Stimulated activated CD8-positive, alpha-beta memory T cell treated with anti-CD3 and anti-CD28 coated beads, Interleukin-15, amount 100 ng/mL, for 48 hours (primary cell): ENCODE results near the gene SLX9.
A peak's percentile ranks its signal among the peaks of the same experiment; 100 is the strongest.

ENCODE experiments used
- DNase-seq, 2 donors: peaks; one replicate each; pipeline ENCODE4 v3.0.0-alpha.2; 2020; ENCODE audit warnings: low read depth in 2 of 2

SLX9 gene

GRCh38 chr21:44939532-44940115 is at the start of gene SLX9:
Gene SLX9 (plus strand): TSS chr21:44940029. CDS start chr21:44940058, 29 bp downstream.
- peak; percentile 76 to 79 for DNase-seq

GRCh38 chr21:44890338-44890931 is 49.4 kb upstream of the SLX9 start:
- DNase-seq = no peak

- no peak for DNase-seq
These were observed 48.8 kb upstream of the SLX9 start for GRCh38 chr21:44890961-44891541.

GRCh38 chr21:44891631-44892031 is 48.2 kb upstream of the SLX9 start:
- no peak for DNase-seq

- DNase-seq = no peak
These were observed 47.7 kb upstream of the SLX9 start for GRCh38 chr21:44892095-44892494.

GRCh38 chr21:44892536-44893277 is 47.1 kb upstream of the SLX9 start:
- peak in 1 of 2 donors; percentile 64 for DNase-seq

GRCh38 chr21:44893278-44893556 is 46.6 kb upstream of the SLX9 start:
- no peak for DNase-seq

GRCh38 chr21:44893948-44894656 is 45.7 kb upstream of the SLX9 start:
- DNase-seq = no peak

- DNase-seq = no peak
These were observed 45.0 kb upstream of the SLX9 start for GRCh38 chr21:44894687-44895302.

GRCh38 chr21:44895859-44896258 is 44.0 kb upstream of the SLX9 start:
- DNase-seq = no peak

- no peak for DNase-seq
These were observed 43.1 kb upstream of the SLX9 start for GRCh38 chr21:44896561-44897286.

GRCh38 chr21:44897326-44898010 is 42.4 kb upstream of the SLX9 start:
- DNase-seq = no peak

GRCh38 chr21:44898011-44898488 is 41.8 kb upstream of the SLX9 start:
- no peak for DNase-seq

- DNase-seq = no peak
These were observed 40.7 kb upstream of the SLX9 start for GRCh38 chr21:44898851-44899767.

GRCh38 chr21:44899768-44900558 is 39.9 kb upstream of the SLX9 start:
- no peak for DNase-seq

- no peak for DNase-seq
These were observed 39.1 kb upstream of the SLX9 start for GRCh38 chr21:44900559-44901251.

GRCh38 chr21:44901391-44902074 is 38.3 kb upstream of the SLX9 start:
- DNase-seq = no peak
